Stimulated activated CD4-positive, alpha-beta T cell treated with anti-CD3 and anti-CD28 coated beads, Interleukin-2, amount 100 ng/mL, for 4 hours (primary cell): ENCODE data around the gene MTERF1.

Source experiments
- DNase-seq: peaks from one replicate; pipeline ENCODE4 v3.0.0-alpha.2; 2020; ENCODE audit warnings: low read depth

MTERF1 gene

GRCh38 chr7:91832493-91833045, 47.9 kb downstream of the MTERF1 start:
- DNase-seq: no peak

GRCh38 chr7:91827169-91827568, 53.3 kb downstream of the MTERF1 start:
- no peak for DNase-seq

- DNase-seq: no peak
Observed at GRCh38 chr7:91826377-91826776, 54.1 kb downstream of the MTERF1 start.

DNA sequence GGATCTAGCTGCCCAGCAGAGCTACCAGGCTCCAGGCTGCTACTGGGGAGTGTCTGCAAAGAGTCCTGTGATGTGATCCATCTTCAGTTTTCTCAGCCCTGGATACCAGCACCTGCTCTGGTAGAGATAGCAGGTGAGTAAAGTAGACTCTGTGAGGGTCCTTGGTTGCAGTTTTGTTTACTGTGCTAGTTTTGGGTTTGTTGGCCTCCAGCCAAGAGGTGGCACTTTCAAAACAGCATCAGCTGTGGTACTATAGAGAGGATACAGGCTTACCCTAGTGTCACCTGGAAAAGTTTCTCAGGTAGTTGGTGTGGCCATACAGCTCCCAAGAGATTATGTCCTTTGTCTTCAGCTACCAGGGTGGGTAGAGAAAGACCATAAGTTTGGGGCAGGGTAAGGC, 56.3 kb downstream of the MTERF1 start:
- no peak for DNase-seq
